HG02885 (cell line): ENCODE data around the gene EIPR1.

Experiments used
- ATAC-seq: cut with Tn5 transposase; IDR thresholded peaks from one replicate; pipeline ENCODE4 v1.9.1; 2021; ENCODE audit warnings: mild to moderate bottlenecking; ENCODE audit not compliant: unreplicated experiment, poor library complexity

The EIPR1 gene

GRCh38 chr2:3326182-3326537 is 51.5 kb downstream of the EIPR1 start:
- ATAC-seq: no peak

DNA sequence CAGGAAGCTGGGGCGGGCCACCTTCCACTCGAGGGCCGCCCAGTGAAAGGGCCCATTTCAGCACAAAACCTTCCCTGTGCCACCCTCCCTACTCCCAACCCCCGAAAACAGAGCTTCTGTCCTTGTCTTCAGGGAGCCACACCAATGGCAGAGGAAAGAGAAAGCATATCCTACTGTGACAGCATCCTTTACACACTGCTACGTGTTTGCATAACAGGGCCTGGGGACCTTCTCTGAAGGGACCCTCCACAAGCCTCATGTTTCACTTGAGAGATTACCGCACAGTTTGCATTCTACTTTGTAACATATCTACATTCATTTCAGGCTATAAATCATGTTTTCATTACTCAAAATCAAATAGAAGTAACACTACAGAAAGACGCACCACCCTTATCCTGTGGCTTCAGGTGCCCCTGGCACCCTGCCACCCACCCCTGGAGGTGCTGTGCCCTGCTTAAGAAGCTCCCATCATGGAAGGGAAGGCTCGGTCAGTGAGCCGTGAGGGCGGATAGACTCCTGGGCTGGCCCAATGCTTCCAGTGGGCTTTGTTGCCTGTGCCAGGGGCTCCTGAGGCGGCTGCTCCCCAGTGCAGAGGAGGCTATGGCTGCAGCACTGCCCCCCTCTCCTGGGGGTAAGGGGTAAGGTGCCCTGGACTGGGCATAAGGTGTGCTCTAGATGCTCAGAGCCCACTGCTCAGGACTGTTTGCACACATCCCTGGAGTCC is 52.0 kb downstream of the EIPR1 start:
- no peak for ATAC-seq

DNA sequence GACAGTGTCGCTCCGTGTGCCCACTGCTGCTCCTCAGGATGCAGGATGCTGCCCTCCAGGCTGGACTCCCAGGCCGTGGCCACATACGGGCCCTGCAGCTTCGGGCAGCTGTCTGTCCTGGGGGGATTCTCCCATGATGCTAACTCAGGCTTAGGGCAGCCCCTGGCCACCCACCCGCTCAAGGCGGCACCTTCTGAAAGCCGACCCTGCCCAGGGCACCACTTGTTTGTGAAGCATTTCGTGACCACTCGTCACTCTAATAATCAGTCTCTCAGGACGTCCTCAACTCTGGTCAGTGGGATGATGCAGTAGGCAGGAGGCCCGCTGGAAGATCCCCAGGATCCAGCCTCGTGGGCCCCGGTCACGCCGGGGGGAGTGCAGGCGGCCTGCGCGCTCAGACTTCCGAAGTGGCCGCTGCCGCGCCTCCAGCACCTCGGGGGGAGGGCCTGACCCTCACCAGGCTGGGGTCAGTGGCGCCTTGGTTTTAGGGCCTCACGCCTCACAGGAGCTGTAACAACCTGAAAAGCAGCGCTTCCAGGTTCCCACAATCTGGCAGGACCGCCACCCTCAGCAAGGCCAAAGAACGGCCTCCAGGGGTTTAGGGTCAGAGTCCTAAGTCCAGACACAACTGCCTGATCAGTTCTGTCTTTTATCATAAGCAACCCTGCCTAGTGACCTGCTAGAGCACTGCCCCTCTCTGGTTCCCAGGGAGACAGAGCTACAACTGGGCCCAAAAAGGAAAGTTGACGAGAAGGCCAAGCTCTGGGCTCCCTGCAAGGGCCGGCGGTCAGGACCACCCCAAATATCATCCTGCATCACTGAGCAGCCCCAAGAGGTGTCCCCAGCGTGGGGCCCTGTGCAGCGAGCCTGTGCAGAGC is 53.0 kb downstream of the EIPR1 start:
- ATAC-seq: no peak

GRCh38 chr2:3324036-3324386 is 53.6 kb downstream of the EIPR1 start:
- no peak for ATAC-seq

- no peak for ATAC-seq
Observed at GRCh38 chr2:3323360-3324035, 54.1 kb downstream of the EIPR1 start.

GRCh38 chr2:3322311-3322970 is 55.2 kb downstream of the EIPR1 start:
- no peak for ATAC-seq

GRCh38 chr2:3321825-3322224 is 55.8 kb downstream of the EIPR1 start:
- no peak for ATAC-seq

DNA sequence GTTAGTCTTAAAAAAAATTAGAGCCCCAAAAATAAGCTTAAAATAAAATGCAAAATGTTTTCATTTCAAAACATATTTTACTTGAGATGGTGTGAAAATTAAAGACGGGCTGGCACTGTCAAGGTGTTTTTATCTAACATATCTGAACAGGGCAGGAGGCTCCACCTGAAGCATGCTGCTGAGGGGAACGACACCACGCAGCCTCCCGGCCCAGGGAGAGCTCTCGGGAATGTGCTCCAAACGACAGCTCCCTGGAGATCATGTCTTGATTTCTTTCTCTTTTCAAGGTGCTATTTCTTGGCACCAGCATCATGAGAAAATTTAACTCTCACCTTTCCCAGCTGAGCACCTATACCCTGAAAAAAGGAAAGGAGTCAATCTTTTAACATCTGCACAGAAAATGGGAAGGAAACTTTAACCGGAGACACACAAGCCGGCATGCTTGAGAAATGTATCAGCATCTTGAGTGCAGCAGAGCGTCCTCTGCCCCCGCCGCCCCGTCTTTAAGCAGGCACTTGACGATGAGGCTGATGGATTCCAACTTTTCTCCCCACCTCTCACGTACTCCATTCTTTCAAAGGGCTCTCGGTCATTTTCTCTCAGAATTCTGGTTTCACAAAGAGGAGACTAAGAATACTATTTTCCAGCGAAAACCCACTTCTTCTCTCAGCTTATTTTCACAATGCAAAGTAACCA is 56.6 kb downstream of the EIPR1 start:
- no peak for ATAC-seq

- no peak for ATAC-seq
Observed at GRCh38 chr2:3319745-3320566, 57.7 kb downstream of the EIPR1 start.

GRCh38 chr2:3319134-3319533 is 58.5 kb downstream of the EIPR1 start:
- ATAC-seq: no peak

GRCh38 chr2:3317871-3318590 is 59.6 kb downstream of the EIPR1 start:
- no peak for ATAC-seq

- no peak for ATAC-seq
Observed at GRCh38 chr2:3317277-3317685, 60.3 kb downstream of the EIPR1 start.

DNA sequence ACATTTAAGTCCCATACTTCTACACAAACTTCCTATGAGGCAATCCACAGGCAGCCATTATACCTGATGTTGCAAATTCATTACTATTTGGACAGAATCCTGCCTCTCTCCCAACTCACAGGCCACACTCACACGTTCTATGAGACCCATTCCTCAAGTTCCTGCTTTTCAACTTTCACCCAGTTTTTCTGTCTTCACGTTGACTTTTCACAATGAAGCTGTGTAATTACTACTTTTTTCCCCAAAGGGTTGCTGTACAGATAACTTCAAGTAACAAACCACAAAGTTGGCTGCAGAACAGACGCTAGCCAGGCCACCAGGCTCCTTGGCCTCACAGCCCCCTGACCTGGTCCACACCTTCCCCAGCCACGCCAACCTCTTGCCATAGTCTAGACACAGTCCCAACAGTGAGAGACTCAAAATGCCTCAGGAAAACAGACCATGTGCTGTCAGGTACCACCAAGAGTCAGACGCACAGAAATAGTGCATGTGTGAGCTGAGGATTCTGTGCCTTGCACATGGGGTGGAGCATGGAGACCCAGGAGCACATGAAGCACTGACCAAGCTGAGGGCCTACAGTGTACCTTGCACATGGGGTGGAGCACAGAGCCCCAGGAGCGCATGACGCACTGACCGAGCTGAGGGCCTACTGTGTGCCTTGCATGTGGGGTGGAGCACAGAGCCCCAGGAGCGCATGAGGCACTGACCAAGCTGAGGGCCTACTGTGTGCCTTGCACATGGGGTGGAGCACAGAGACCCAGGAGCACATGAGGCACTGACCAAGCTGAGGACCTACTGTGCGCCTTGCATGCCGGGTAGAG is 61.0 kb downstream of the EIPR1 start:
- ATAC-seq: no peak

GRCh38 chr2:3314626-3315025 is 63.0 kb downstream of the EIPR1 start:
- no peak for ATAC-seq

- ATAC-seq: no peak
Observed at GRCh38 chr2:3313781-3314375, 63.7 kb downstream of the EIPR1 start.

DNA sequence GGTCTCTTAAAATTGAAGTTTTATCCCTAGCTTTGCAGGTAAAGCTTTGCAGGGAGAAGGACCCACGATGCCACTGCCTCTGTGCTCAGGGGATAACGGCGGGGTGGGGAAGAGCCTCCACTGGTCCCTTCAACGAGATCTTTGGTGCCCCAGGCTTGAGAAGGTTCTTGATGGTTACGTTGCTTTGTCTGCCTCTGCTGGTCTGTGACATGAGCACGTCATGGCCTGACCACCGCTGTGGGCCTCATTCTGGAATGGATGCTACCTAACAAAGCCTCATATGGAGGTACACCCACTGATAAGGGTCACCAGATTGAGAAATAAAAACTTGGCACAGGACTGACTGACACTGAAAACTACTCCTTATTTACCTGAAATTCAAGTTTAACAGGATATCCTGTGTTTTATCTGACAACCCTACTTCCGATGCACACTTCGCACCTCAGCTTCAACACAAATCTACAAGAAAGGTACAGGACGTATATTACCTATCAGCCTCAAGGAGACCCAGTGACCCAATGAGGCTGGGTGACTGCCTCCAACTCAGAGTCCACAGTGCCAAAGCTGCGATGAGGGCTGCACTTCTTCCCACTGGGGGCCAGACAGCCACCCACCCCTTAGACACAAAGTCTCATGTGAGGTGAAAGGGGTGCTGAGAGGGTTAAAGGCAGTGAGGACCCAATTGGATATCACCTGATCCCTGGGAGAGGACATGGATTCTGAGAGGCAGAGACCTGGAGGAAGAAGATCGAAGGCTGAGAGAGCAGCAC is 64.9 kb downstream of the EIPR1 start:
- no peak for ATAC-seq

GRCh38 chr2:3311601-3312000 is 66.0 kb downstream of the EIPR1 start:
- no peak for ATAC-seq
